ENCODE results near the gene CDC27.
"Not testable (repeated sequence)": the region's sequence is repeated elsewhere in the genome, so short reads cannot be mapped to it uniquely, and the experiment has no call there.

The CDC27 gene

GRCh38 chr17:47193931-47194511 lies 4.9 kb upstream of the CDC27 start:
- DNase-seq (ENCODE audit: low spot score) (no peak), FAIRE-seq (no peak)

GRCh38 chr17:47192554-47192953 lies 3.5 kb upstream of the CDC27 start:
- DNase-seq (ENCODE audit: low spot score) (no peak), FAIRE-seq (no peak)

- DNase-seq (ENCODE audit: low spot score) (no peak), FAIRE-seq (no peak)
These were observed 1.7 kb upstream of the CDC27 start for GRCh38 chr17:47190770-47191169.

- DNase-seq (ENCODE audit: low spot score) (no peak), FAIRE-seq (no peak)
These were observed 1.1 kb upstream of the CDC27 start for GRCh38 chr17:47190243-47190642.

- FAIRE-seq (no peak), DNase-seq (ENCODE audit: low spot score) (no peak)
These were observed 690 bp upstream of the CDC27 start for GRCh38 chr17:47189732-47190237.

- DNase-seq (ENCODE audit: low spot score) = no peak
- no peak for FAIRE-seq
These were observed 722 bp downstream of the CDC27 start for GRCh38 chr17:47188271-47188875.

- FAIRE-seq (no peak), DNase-seq (ENCODE audit: low spot score) (no peak)
These were observed 4.4 kb downstream of the CDC27 start for GRCh38 chr17:47184681-47185080.

GRCh38 chr17:47180988-47181387 lies 8.1 kb downstream of the CDC27 start:
- not testable (repeated sequence) for DNase-seq (ENCODE audit: low spot score); FAIRE-seq

GRCh38 chr17:47180337-47180736 lies 8.8 kb downstream of the CDC27 start:
- no peak for DNase-seq (ENCODE audit: low spot score)
- FAIRE-seq = no peak

GRCh38 chr17:47179141-47179540 lies 10.0 kb downstream of the CDC27 start:
- DNase-seq (ENCODE audit: low spot score) = no peak
- FAIRE-seq = no peak

GRCh38 chr17:47177261-47177660 lies 11.8 kb downstream of the CDC27 start:
- no peak for FAIRE-seq
- no peak for DNase-seq (ENCODE audit: low spot score)

- DNase-seq (ENCODE audit: low spot score) (no peak), FAIRE-seq (no peak)
These were observed 12.7 kb downstream of the CDC27 start for GRCh38 chr17:47176389-47176826.

GRCh38 chr17:47174823-47175222 lies 14.3 kb downstream of the CDC27 start:
- FAIRE-seq; DNase-seq (ENCODE audit: low spot score): not testable (repeated sequence)

- DNase-seq (ENCODE audit: low spot score) = no peak
- FAIRE-seq = no peak
These were observed 16.2 kb downstream of the CDC27 start for GRCh38 chr17:47172696-47173565.

GRCh38 chr17:47170710-47171109 lies 18.4 kb downstream of the CDC27 start:
- DNase-seq (ENCODE audit: low spot score) (no peak), FAIRE-seq (no peak)

- not testable (repeated sequence) for FAIRE-seq; DNase-seq (ENCODE audit: low spot score)
These were observed 20.2 kb downstream of the CDC27 start for GRCh38 chr17:47168896-47169295.

GRCh38 chr17:47166854-47167253 lies 22.2 kb downstream of the CDC27 start:
- not testable (repeated sequence) for FAIRE-seq; DNase-seq (ENCODE audit: low spot score)

- DNase-seq (ENCODE audit: low spot score) (no peak), FAIRE-seq (no peak)
These were observed 24.0 kb downstream of the CDC27 start for GRCh38 chr17:47165137-47165536.

- FAIRE-seq = no peak
- no peak for DNase-seq (ENCODE audit: low spot score)
These were observed 24.8 kb downstream of the CDC27 start for GRCh38 chr17:47164263-47164662.

- no peak for FAIRE-seq
These were observed 27.0 kb downstream of the CDC27 start for GRCh38 chr17:47162013-47162622.

GRCh38 chr17:47159315-47159714 lies 29.8 kb downstream of the CDC27 start:
- FAIRE-seq (no peak), DNase-seq (ENCODE audit: low spot score) (no peak)

More at GRCh38 chr17:47162013-47162622, 27.0 kb downstream of the CDC27 start:
- no peak for DNase-seq (ENCODE audit: low spot score)

GRCh38 chr17:47145351-47145750 lies 43.7 kb downstream of the CDC27 start:
- FAIRE-seq (no peak), DNase-seq (ENCODE audit: low spot score) (no peak)
